ENCODE results near the gene LBHD2.
"Not testable (repeated sequence)": the region's sequence is repeated elsewhere in the genome, so short reads cannot be mapped to it uniquely, and the experiment has no call there.

LBHD2 gene

GRCh38 chr14:103104654-103105452, 20.8 kb downstream of the LBHD2 start:
- DNase-seq (ENCODE audit: low read depth) = peak; percentile 53

GRCh38 chr14:103105580-103106150, 21.7 kb downstream of the LBHD2 start:
- DNase-seq (ENCODE audit: low read depth) = no peak

GRCh38 chr14:103107455-103107854, 23.4 kb downstream of the LBHD2 start:
- DNase-seq (ENCODE audit: low read depth) = no peak

GRCh38 chr14:103107941-103108748, 24.1 kb downstream of the LBHD2 start:
- no peak for DNase-seq (ENCODE audit: low read depth)

- peak; percentile 77 for DNase-seq (ENCODE audit: low read depth)
Observed at GRCh38 chr14:103108749-103109207, 24.8 kb downstream of the LBHD2 start.

GRCh38 chr14:103109535-103110441, 25.8 kb downstream of the LBHD2 start:
- DNase-seq (ENCODE audit: low read depth) = peak; percentile 96

- DNase-seq (ENCODE audit: low read depth) = no peak
Observed at GRCh38 chr14:103110681-103111231, 26.7 kb downstream of the LBHD2 start.

GRCh38 chr14:103111232-103111868, 27.3 kb downstream of the LBHD2 start:
- no peak for DNase-seq (ENCODE audit: low read depth)

- DNase-seq (ENCODE audit: low read depth) = no peak
Observed at GRCh38 chr14:103112400-103113243, 28.6 kb downstream of the LBHD2 start.

- no peak for DNase-seq (ENCODE audit: low read depth)
Observed at GRCh38 chr14:103113303-103113702, 29.3 kb downstream of the LBHD2 start.

- no peak for DNase-seq (ENCODE audit: low read depth)
Observed at GRCh38 chr14:103113774-103114173, 29.8 kb downstream of the LBHD2 start.

- DNase-seq (ENCODE audit: low read depth) = not testable (repeated sequence)
Observed at GRCh38 chr14:103115086-103115679, 31.2 kb downstream of the LBHD2 start.

GRCh38 chr14:103115845-103116572, 32.0 kb downstream of the LBHD2 start:
- DNase-seq (ENCODE audit: low read depth) = peak; percentile 68

- no peak for DNase-seq (ENCODE audit: low read depth)
Observed at GRCh38 chr14:103116636-103117035, 32.6 kb downstream of the LBHD2 start.

- DNase-seq (ENCODE audit: low read depth) = not testable (repeated sequence)
Observed at GRCh38 chr14:103117499-103117898, 33.5 kb downstream of the LBHD2 start.

- DNase-seq (ENCODE audit: low read depth) = no peak
Observed at GRCh38 chr14:103118018-103118662, 34.1 kb downstream of the LBHD2 start.

- DNase-seq (ENCODE audit: low read depth) = no peak
Observed at GRCh38 chr14:103118663-103119404, 34.8 kb downstream of the LBHD2 start.

Data from ELR (cell line).